Fibroblast of the aortic adventitia (primary cell): Measurements from ENCODE around the gene XYLT1. TPM values are rescaled to one million over a fixed set of nuclear protein-coding genes. Genes with fewer than 3 reads are reported as not detected.

ENCODE experiments used
- DNase-seq: peaks from one replicate; pipeline ENCODE4 v3.0.0-alpha.2; 2010; ENCODE audit warnings: low read depth
- H3K4me3 ChIP-seq: 2 replicates; pipeline ENCODE4 v1.5.1; 2011; ENCODE audit warnings: low read depth, mild to moderate bottlenecking, control low read depth, low read length, moderate library complexity
- CTCF ChIP-seq: IDR thresholded peaks from 2 replicates; pipeline ENCODE4 v1.5.1; 2011; ENCODE audit warnings: mild to moderate bottlenecking, low read length, control low read depth, inconsistent platforms; ENCODE audit not compliant: insufficient read depth
- total RNA-seq: library from RNA; depleted of rRNA; stranded (reverse); fragments of >200 nt; gene quantifications from 2 replicates; pipeline ENCODE4 v1.2.3, GENCODE V29; 2012; ENCODE audit warnings: low replicate concordance

The XYLT1 gene
- total RNA-seq, 1 donor, result 32.7 TPM

DNA sequence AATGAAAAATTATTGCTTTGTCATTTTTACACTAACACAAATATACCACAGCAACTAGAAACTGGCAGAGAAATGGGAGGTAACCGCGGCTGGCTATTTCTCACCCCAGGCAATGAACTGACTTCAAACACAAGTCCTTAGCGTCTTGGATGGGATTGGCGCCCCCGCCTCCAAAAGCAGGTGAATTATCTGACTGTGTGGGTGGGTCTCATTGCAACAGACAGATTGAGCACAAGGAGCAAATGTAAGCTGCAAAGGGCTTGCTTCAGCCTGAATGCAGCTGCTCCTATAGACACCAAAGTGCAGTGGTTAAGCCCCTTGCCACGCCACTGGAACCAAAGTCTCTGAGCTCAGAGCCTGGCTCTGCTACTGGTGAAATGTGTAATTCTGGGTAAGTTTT lies 225.0 kb downstream of the XYLT1 start:
- TF ChIP-seq CTCF, result no peak
- H3K4me3 ChIP-seq, result no peak overlapping the region
- no peak for DNase-seq

DNA sequence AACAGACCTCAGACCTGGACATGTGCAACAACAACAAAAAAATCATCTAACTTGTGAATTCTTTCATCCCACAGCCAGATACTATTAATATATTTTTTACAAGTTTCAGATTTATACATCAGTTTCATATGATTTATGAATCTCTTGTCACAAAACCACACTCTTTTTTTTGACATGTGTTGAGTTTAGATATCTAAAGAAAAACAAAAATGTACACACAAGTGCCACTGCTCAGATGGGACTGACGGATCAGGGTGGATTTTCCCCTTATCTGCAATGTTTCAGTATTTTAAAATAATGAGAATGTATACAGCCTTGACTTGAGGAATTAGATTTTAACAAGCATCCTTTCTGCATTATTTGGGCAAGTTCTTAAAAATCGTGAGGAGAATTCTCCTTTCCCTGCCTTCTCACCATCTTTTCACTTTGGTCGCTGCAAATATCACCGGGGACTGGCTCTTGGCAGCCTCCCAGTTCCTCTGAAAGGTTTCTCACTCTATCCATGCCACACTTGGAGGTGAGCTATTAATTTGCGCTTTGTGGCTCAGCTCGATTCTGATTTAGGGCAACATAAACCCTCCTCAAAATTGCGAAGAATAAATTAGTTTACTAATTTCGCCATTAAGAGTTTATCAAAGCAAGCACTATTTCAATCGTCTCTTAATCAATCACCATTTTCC lies 225.7 kb downstream of the XYLT1 start:
- H3K4me3 ChIP-seq, result no peak overlapping the region
- TF ChIP-seq CTCF, result no peak
- DNase-seq, result no peak

GRCh38 chr16:17241264-17241835 lies 229.4 kb downstream of the XYLT1 start:
- no peak overlapping the region for H3K4me3 ChIP-seq
- DNase-seq, result no peak
- no peak for TF ChIP-seq CTCF

DNA sequence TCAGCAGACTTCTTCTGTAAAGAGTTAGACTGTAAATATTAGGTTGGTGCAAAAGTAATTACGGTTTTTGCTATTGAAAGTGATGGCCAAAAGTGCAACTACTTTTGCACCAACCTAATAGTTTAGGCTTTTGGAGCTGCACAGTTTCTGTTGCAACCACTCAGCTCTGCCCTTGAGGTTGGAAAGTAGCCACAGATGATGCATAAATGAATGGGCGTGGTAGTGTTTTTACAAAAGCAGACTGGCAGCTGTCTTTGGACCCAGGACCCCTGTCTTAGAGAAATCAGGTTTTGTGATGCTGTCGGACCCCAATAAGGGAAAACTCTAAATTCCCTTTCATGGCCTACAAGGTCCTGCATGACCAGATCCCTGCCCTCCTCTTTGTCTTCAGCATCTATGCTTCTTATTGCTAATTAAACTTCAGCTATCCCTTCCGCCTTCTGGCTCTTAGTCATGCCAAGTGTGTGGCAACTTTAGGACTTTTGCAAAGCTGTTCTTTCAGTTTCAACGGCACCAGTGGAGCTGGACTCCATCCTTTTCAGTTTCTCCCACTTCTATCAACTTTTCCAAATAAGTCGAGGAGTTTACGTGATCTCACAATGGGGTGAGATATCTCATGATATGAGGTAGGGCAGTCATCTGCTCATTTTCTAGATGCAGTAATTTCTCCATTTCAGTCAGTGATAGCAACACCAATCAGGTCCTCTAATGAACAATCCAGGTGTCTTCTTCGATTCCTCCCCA lies 232.3 kb downstream of the XYLT1 start:
- DNase-seq, result no peak
- H3K4me3 ChIP-seq, result no peak overlapping the region
- TF ChIP-seq CTCF, result no peak

DNA sequence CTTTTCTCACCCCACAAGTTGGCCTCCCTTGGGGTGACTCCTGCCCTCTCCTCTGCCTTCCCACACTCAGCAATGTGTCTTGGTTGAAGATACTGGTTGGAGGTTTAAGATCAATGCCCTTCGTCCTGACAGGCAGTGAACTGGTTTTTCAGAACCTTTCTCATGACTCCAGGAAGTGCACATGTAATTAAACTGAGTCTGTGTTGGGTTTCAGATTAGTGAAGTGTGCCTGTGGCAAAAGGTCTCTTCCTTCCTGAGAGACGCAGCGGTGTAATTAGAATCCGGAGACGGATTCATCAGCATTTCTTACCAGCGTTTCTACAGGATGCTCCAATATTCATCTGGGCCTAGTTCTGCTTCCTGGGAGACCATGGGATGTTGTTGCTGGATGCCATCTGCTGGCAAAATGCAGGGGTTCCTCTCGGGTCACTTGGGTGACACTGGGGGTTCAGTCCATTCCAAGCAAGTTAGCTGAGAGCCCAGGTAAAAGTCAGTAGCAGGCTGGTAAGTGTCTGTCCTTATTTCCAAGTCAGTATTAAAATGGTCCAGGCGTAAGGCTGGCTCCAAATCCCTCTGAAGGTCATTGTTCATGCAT lies 233.3 kb downstream of the XYLT1 start:
- DNase-seq, result no peak
- no peak overlapping the region for H3K4me3 ChIP-seq
- no peak for TF ChIP-seq CTCF

GRCh38 chr16:17235147-17235815 lies 235.5 kb downstream of the XYLT1 start:
- DNase-seq, result no peak
- H3K4me3 ChIP-seq, result no peak overlapping the region
- TF ChIP-seq CTCF, result no peak
